AG09309 (cell line): ENCODE results near the gene DEFB123.
"Not testable (repeated sequence)": the region's sequence is repeated elsewhere in the genome, so short reads cannot be mapped to it uniquely, and the experiment has no call there.

ENCODE experiments used
- DNase-seq: peaks from one replicate; pipeline ENCODE4 v3.0.0-alpha.2; 2010; ENCODE audit warnings: low read depth
- H3K4me3 ChIP-seq: 2 replicates; pipeline ENCODE4 v1.5.1; 2011; ENCODE audit warnings: mild to moderate bottlenecking, low read depth, low read length, moderate library complexity; ENCODE audit not compliant: control insufficient read depth
- CTCF ChIP-seq: IDR thresholded peaks from 2 replicates; pipeline ENCODE4 v1.5.1; 2011; ENCODE audit warnings: mild to moderate bottlenecking, low read depth, low read length, inconsistent platforms; ENCODE audit not compliant: insufficient read depth, control insufficient read depth; ENCODE audit errors: missing control alignments

DEFB123 gene

GRCh38 chr20:31446084-31446819, 5.8 kb downstream of the DEFB123 start:
- TF ChIP-seq CTCF, result no peak
- DNase-seq, result no peak
- no peak overlapping the region for H3K4me3 ChIP-seq

- TF ChIP-seq CTCF, result no peak
- DNase-seq, result no peak
- H3K4me3 ChIP-seq, result no peak overlapping the region
Measured at GRCh38 chr20:31449511-31450414, 9.3 kb downstream of the DEFB123 start.

GRCh38 chr20:31452575-31452974, 12.1 kb downstream of the DEFB123 start:
- TF ChIP-seq CTCF, result no peak
- no peak overlapping the region for H3K4me3 ChIP-seq
- no peak for DNase-seq

GRCh38 chr20:31454361-31454760, 13.9 kb downstream of the DEFB123 start:
- no peak for TF ChIP-seq CTCF
- H3K4me3 ChIP-seq, result no peak overlapping the region
- no peak for DNase-seq

GRCh38 chr20:31470946-31471345, 30.5 kb downstream of the DEFB123 start:
- DNase-seq, H3K4me3 ChIP-seq: not testable (repeated sequence)

GRCh38 chr20:31472395-31473330, 32.2 kb downstream of the DEFB123 start:
- no peak for TF ChIP-seq CTCF
- no peak for DNase-seq
- no peak overlapping the region for H3K4me3 ChIP-seq
